ENCODE data around the gene IDH3G.

DNA sequence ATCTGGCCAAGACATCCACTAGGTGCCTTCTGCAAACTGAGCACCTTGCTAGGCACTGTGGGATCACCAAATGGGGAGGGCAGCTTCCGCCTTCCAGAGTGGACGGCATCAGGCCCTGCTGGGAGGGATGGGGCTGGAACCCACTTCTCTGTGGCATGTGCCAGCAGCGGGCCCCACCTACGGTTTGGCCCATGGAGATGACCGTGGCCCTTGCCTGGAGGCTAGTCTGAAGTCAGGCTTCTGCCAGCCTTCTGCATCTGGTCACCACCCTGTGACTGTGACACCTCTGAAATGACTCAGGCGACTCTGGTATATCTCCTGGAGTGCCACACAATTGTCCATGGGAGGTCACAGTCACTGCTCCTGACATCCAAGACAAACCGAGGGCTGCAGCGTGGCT is 7.5 kb upstream of the IDH3G start:
- no peak for TF ChIP-seq POLR2A (IDR thresholded peaks at IDR 0.05)
- TF ChIP-seq, protein P1, sequence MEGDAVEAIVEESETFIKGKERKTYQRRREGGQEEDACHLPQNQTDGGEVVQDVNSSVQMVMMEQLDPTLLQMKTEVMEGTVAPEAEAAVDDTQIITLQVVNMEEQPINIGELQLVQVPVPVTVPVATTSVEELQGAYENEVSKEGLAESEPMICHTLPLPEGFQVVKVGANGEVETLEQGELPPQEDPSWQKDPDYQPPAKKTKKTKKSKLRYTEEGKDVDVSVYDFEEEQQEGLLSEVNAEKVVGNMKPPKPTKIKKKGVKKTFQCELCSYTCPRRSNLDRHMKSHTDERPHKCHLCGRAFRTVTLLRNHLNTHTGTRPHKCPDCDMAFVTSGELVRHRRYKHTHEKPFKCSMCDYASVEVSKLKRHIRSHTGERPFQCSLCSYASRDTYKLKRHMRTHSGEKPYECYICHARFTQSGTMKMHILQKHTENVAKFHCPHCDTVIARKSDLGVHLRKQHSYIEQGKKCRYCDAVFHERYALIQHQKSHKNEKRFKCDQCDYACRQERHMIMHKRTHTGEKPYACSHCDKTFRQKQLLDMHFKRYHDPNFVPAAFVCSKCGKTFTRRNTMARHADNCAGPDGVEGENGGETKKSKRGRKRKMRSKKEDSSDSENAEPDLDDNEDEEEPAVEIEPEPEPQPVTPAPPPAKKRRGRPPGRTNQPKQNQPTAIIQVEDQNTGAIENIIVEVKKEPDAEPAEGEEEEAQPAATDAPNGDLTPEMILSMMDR (IDR thresholded peaks at IDR 0.05), result no peak

All from testis (tissue), 2 donors.